HG02981 (cell line): ENCODE measurements around the gene PSPN.

Source experiments
- ATAC-seq: cut with Tn5 transposase; IDR thresholded peaks from one replicate; pipeline ENCODE4 v1.9.1; 2021; ENCODE audit warnings: mild to moderate bottlenecking, moderate library complexity; ENCODE audit not compliant: unreplicated experiment

Gene PSPN

GRCh38 chr19:6334490-6335285 is 41.0 kb downstream of the PSPN start:
- ATAC-seq: no peak

GRCh38 chr19:6333439-6333838 is 42.3 kb downstream of the PSPN start, which contains the start of gene ACER1:
Gene ACER1, minus strand, starts transcription at chr19:6333612. Its CDS starts 61 bp downstream, at chr19:6333551.
- ATAC-seq: no peak

GRCh38 chr19:6326815-6327214 is 48.9 kb downstream of the PSPN start:
- no peak for ATAC-seq

GRCh38 chr19:6325614-6326013 is 50.1 kb downstream of the PSPN start:
- ATAC-seq: no peak
